ENCODE results near the gene TEX51. TPM values are rescaled to one million over a fixed set of nuclear protein-coding genes. Genes with fewer than 3 reads are reported as not detected.

The TEX51 gene
- total and polyA plus RNA-seq, 2 donors (not counting 3 experiments of a cell fraction or from before 2014, with no cell fraction given), result not detected

GRCh38 chr2:126874961-126875360, 23.7 kb upstream of the TEX51 start:
- no peaks in the 10 kb centered on the region for H3K4me1 ChIP-seq (ENCODE audit: control insufficient read depth, extremely low read depth, insufficient read depth, low read length)
- no peak overlapping the region for H2AFZ ChIP-seq (ENCODE audit: low read depth, low read length)
- no peaks in the 10 kb centered on the region for H3K79me2 ChIP-seq (ENCODE audit: control insufficient read depth, insufficient read depth, low read length)
- ChIA-PET CTCF (no interaction called here), POLR2A (no interaction called here)
- no peak overlapping the region for H3K4me2 ChIP-seq (ENCODE audit: insufficient read depth, low read length)
- no peak overlapping the region for H3K27ac ChIP-seq (ENCODE audit: insufficient read depth, low read depth, low read length)
- H3K27me3 ChIP-seq (ENCODE audit: control insufficient read depth in 2 of 2, insufficient read depth in 2 of 2, low read length in 2 of 2), result no peaks in the 10 kb centered on the region
- no TSS peak for BruUV-seq (replicated peaks)
- dilution Hi-C loops (cut with MboI; ENCODE audit: extremely low pct_ligation_motif_present, low sequenced_read_pairs) (no loop called here), intact Hi-C loops (cut with micrococcal nuclease) (no loop called here)
- no peak overlapping the region for H3K4me3 ChIP-seq (replicated peaks in 1 of 3; ENCODE audit: insufficient read depth in 1 of 3, low read depth in 1 of 3, low read length in 3 of 3)
- H3K9me1 ChIP-seq (replicated peaks; ENCODE audit: control insufficient read depth, extremely low read depth, insufficient read depth, low read length), result no peaks in the 10 kb centered on the region
- H4K20me1 ChIP-seq (replicated peaks; ENCODE audit: control insufficient read depth, extremely low read depth, insufficient read depth, low read length), result no peaks in the 10 kb centered on the region
- no peak overlapping the region for H3K9ac ChIP-seq (replicated peaks; ENCODE audit: extremely low read depth, insufficient read depth, low read length)
- no peaks in the 10 kb centered on the region for H3K36me3 ChIP-seq (ENCODE audit: control insufficient read depth in 2 of 2, extremely low read depth in 1 of 2, insufficient read depth in 2 of 2, low read length in 2 of 2)
- FAIRE-seq (no peak), DNase-seq (ENCODE audit: low read depth, low spot score) (no peak)
- H3K9me3 ChIP-seq (replicated peaks; ENCODE audit: control insufficient read depth, insufficient read depth, low read length), result no peaks in the 10 kb centered on the region
- TF ChIP-seq, protein P1, sequence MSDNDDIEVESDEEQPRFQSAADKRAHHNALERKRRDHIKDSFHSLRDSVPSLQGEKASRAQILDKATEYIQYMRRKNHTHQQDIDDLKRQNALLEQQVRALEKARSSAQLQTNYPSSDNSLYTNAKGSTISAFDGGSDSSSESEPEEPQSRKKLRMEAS (IDR thresholded peaks at IDR 0.05; ENCODE audit: insufficient read depth, insufficient read length), result no peak
- TF ChIP-seq POLR2AphosphoS5 (IDR thresholded peaks at IDR 0.05; ENCODE audit: insufficient read depth, low read depth, low read length) (no peak), GATA2 (IDR thresholded peaks at IDR 0.05; ENCODE audit: insufficient read depth, insufficient read length, low read depth, low read length) (no peak), POLR2A (IDR thresholded peaks at IDR 0.05; ENCODE audit: low read depth, low read length) (no peak), FOS (IDR thresholded peaks at IDR 0.05; ENCODE audit: borderline replicate concordance, insufficient read depth, low read length) (no peak), JUN (IDR thresholded peaks at IDR 0.05; ENCODE audit: borderline replicate concordance, insufficient read depth, insufficient read length, low read depth) (no peak), EZH2 (IDR thresholded peaks at IDR 0.05; ENCODE audit: borderline replicate concordance, low read depth, low read length, severe bottlenecking) (no peak), MYC (IDR thresholded peaks at IDR 0.05; ENCODE audit: low read depth, low read length) (no peak)
- TF ChIP-seq, protein P2, sequence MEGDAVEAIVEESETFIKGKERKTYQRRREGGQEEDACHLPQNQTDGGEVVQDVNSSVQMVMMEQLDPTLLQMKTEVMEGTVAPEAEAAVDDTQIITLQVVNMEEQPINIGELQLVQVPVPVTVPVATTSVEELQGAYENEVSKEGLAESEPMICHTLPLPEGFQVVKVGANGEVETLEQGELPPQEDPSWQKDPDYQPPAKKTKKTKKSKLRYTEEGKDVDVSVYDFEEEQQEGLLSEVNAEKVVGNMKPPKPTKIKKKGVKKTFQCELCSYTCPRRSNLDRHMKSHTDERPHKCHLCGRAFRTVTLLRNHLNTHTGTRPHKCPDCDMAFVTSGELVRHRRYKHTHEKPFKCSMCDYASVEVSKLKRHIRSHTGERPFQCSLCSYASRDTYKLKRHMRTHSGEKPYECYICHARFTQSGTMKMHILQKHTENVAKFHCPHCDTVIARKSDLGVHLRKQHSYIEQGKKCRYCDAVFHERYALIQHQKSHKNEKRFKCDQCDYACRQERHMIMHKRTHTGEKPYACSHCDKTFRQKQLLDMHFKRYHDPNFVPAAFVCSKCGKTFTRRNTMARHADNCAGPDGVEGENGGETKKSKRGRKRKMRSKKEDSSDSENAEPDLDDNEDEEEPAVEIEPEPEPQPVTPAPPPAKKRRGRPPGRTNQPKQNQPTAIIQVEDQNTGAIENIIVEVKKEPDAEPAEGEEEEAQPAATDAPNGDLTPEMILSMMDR (IDR thresholded peaks at IDR 0.05; ENCODE audit: extremely low read depth in 1 of 2, insufficient read depth in 1 of 2, low read depth in 1 of 2, low read length in 2 of 2), result no peak

Data from endothelial cell of umbilical vein (primary cell).